ENCODE data around the gene STOX2.

GRCh38 chr4:183872531-183872930, 32.6 kb upstream of the STOX2 start:
- TF ChIP-seq CTCF (conservative IDR thresholded peaks at IDR 0.05) (no peak), ZFX (IDR thresholded peaks at IDR 0.05) (no peak)

All from C4-2B (cell line).